Epidermal melanocyte (primary cell): ENCODE measurements around the gene SYVN1.

ENCODE experiments used
- DNase-seq: peaks from one replicate; pipeline ENCODE4 v3.0.0; 2011; ENCODE audit warnings: low spot score; ENCODE audit not compliant: insufficient read length

Gene SYVN1

DNA sequence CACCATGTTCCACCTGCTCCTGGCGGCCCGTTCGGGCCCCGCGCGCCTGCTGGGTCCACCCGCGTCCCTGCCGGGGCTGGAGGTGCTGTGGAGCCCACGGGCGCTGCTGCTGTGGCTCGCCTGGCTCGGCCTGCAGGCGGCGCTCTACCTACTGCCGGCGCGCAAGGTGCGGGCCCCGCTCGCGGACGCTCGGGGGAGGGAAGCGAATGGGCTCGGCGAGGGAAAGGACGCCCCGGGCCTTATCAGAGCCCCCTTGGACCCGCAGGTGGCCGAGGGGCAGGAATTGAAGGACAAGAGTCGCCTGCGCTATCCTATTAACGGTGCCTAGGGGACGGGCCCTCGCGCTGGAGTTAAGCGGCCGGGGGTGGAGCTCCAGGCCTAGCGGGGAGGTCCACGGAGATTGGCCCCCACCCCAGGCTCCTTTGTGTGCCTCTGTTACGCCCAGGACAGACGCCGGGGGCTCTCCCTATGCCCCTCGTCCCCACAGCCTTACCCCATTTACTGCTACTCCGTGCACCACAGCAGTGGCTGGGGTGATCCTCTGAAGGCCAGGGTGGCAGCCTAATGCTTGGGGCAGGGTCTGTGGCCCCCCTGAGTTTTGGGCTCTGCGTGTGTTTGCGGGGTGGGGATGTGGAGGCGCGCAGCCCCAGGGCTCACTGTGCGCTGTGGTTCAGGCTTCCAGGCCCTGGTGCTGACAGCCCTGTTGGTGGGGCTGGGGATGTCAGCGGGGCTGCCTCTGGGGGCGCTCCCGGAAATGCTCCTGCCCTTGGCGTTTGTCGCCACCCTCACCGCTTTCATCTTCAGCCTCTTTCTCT is 21.6 kb downstream of the SYVN1 start:
- DNase-seq = peak; percentile 57

GRCh38 chr11:65111744-65112545 is 22.4 kb downstream of the SYVN1 start, which contains the start of gene TM7SF2:
Gene TM7SF2, plus strand, starts transcription at chr11:65111872. Its CDS starts 144 bp downstream, at chr11:65112016.
- peak; percentile 98 for DNase-seq

DNA sequence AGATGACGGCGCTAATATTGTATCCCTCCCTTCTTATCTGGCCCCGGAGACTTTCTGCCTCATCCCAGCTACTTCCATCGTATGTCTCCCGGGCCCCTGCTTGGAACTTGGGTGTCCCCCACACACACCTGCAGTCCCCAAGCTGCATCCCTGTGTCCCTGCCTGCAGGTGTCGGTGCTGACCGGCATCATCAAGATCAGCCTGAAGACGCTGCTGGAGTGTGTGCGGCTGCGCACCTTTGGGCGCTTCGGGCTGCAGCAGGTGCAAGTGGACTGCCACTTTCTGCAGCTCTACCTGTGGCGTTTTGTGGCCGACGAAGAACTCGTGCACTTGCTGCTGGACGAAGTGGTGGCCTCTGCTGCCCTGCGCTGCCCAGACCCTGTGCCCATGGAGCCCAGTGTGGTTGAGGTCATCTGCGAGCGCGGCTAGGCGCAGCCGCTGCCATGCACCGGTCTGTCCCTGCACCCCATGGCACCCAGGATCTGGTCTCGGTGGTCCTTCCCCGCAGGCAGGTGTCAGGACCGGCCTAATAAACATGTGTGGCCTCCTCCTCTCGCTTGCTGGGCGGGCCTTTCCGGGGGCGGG is 23.1 kb downstream of the SYVN1 start:
- DNase-seq = no peak

DNA sequence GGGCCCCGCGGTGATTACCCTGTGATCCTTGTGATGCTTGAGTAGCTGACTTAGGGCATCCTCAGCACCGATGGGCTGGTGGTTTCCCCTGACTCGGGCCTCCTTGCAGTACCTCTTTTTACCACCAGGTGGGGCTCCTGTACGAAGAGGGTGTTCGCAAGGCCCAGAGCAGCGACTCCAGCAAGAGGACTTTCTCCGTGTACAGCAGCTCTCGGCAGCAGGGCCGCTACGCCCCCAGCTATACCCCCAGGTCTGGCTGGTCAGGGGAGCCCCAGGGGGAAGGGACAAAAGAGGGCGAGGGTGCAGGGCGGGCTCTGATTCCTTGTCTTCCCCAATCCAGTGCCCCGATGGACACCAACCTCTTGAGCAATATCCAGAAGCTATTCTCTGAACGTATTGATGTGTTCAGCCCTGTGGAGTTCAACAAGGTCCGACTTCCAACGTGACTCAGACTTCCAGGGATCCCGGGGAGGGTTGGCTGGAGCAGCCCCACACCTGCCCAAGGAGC is 23.9 kb downstream of the SYVN1 start:
- peak; percentile 89 for DNase-seq

DNA sequence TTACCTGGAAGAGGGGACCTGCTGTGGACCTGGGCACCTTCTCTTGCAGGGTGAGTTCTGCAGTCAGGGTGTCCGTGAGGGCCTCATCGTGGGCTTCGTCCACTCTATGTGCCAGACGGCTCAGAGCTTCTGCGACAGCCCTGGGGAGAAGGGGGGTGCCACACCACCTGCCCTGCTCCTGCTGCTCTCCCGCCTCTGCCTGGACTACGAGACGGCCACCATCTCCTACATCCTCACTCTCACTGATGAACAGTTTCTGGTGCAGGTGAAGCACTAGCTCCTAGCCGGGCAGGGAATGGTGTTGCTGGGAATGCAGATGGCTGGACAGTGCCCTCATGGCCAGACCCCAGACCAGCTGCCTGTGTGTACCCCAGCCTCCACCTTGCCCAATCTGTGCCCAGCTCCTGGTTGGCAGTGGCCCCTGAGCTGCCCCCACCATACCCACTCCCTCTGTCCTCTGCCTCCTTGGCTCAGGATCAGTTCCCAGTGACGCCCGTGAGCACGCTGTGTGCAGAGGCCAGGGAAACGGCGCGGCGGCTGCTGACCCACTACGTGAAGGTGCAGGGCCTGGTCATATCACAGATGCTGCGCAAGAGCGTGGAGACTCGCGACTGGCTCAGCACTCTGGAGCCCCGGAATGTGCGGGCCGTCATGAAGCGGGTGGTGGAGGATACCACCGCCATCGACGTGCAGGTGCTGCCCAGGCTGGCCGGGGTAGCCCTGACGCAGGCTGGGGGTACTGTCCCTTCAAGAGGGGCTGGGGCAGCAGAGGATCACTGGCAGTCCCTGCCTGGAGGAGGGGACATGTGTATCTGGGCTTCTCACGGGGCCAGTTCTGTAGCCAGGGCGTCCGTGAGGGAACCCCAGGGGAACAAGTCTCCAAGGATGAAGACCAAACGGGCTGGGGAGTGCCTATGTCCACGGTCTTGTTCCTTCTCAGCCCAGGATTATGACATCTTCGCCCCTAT is 24.8 kb downstream of the SYVN1 start:
- no peak for DNase-seq

DNA sequence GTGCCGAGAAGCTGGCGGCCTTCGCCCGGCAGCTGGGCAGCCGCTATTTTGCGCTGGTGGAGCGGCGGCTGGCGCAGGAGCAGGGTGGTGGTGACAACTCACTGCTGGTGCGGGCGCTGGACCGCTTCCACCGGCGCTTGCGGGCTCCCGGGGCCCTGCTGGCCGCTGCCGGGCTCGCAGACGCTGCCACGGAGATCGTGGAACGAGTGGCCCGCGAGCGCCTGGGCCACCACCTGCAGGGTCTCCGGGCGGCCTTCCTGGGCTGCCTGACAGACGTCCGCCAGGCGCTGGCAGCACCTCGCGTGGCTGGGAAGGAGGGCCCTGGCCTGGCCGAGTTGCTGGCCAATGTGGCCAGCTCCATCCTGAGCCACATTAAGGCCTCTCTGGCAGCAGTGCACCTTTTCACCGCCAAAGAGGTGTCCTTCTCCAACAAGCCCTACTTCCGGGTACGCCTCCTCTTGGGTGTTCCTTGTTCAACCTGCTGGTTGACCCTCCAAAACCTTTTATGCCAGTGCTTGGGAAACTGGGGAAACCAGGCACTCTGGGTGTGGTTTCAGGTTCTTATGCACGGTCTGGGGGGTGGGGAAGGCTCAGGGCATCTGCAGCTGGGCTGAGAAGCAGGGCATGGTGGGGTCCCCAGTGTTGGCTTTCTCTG is 25.7 kb downstream of the SYVN1 start:
- no peak for DNase-seq

GRCh38 chr11:65107751-65108468 is 26.4 kb downstream of the SYVN1 start:
- no peak for DNase-seq

DNA sequence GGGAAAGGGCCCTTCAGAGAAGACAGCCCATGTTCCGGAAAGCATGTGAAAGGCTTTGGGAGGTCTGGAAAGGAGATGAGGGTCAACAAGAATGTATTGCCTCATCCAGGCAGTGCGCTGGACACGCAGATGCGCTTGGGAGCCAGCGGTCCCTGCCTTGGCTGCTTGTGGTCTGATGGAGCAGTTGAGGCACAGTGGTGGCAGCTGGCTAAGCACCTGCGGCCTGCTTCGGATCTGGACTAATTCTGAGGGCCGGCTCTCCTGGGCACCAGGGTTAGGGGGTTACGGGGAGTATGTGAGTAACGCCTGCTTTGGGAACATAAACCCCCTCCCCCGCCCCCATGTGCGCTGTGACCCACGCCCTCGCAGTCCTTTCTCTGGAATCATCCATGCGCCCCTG is 27.2 kb downstream of the SYVN1 start:
- DNase-seq = no peak

DNA sequence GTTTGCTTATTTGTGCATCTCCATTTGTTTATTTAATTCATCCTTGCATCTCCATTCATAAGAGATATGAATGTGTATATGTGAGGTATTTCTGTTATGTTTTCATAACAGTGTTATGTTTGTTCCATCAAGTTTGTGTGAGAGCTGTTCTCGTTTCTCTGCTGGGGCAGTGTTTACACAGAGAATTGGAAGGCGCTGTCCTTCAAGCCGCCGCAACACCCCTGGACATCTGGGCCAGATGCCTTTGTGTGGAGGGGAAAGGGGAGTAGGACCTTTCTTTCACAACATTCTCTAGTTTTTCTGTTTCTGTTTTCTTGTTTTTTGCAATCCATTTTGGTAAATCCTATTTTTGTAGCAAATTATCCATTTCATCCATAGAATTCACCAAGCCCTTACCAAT is 29.7 kb downstream of the SYVN1 start:
- DNase-seq = no peak

- DNase-seq = no peak
These were observed 30.8 kb downstream of the SYVN1 start for GRCh38 chr11:65103476-65103875.

- DNase-seq = no peak
These were observed 31.9 kb downstream of the SYVN1 start for GRCh38 chr11:65102142-65103095.

- DNase-seq = no peak
These were observed 33.5 kb downstream of the SYVN1 start for GRCh38 chr11:65100674-65101350.

DNA sequence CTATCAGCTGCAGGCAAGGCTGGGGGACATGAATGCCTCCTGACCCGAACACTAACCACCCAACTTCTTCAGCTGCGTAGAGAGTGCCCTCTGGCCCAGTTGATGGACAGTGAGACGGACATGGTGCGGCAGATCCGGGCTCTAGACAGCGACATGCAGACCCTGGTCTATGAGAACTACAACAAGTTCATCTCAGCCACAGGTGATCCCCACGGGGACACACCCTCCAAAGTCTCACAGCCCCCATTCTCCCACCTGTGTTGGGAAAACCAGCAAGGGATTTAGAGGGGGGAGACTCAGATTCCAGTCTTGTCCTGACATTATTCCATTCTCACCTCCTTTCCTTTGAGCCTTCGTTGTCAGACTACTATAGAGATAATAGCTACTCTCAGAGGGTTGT is 37.4 kb downstream of the SYVN1 start:
- DNase-seq = no peak

- peak; percentile 88 for DNase-seq
These were observed 38.1 kb downstream of the SYVN1 start, which contains the start of gene VPS51 for GRCh38 chr11:65095974-65096806. Gene VPS51, plus strand, starts transcription at chr11:65096214. Its CDS starts 37 bp downstream, at chr11:65096251.

GRCh38 chr11:65095427-65095826 is 38.9 kb downstream of the SYVN1 start:
- no peak for DNase-seq

DNA sequence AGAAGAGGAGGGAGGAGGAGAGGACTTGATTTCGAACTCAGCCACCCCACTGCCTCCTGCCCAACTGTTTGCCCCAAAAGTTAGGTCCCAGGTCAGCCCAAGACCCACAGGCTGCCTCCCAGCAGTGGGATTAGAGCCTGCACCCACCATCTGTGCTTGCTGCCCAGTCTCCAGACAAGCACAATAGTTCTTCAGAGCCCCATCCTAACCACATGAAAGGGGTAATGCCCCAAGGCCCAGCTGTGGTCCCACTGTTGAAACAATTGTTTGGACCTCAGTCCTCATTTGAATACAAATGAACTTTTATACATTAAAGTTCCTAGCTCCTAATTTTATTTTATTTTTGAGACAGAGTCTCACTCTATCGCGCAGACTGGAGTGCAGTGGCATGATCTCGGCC is 43.7 kb downstream of the SYVN1 start:
- DNase-seq = no peak

DNA sequence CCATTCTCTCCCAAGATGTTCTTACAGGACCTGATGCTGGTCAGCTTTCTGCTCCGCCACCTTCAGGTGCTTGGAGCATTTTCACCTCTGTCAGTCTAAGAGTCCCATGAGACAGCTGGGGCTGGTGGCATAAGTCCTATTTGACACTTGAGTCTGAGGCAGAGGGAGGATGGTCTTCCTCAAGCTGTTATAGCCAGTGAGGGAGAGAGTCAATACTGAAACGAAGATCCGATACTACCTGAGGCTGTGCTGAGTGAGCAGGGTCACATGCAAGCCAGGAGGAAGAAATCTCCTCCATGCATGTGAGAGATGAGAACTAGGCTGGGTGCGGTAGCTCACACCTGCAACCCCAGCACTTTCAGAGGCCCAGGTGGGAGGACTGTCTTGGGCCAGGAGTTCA is 44.7 kb downstream of the SYVN1 start:
- no peak for DNase-seq
